ENCODE measurements around the gene USP12.

USP12 gene

GRCh38 chr13:27027086-27027667 lies 144.4 kb downstream of the USP12 start:
- FAIRE-seq = no peak

GRCh38 chr13:27026396-27026795 lies 145.2 kb downstream of the USP12 start:
- no peak for FAIRE-seq

DNA sequence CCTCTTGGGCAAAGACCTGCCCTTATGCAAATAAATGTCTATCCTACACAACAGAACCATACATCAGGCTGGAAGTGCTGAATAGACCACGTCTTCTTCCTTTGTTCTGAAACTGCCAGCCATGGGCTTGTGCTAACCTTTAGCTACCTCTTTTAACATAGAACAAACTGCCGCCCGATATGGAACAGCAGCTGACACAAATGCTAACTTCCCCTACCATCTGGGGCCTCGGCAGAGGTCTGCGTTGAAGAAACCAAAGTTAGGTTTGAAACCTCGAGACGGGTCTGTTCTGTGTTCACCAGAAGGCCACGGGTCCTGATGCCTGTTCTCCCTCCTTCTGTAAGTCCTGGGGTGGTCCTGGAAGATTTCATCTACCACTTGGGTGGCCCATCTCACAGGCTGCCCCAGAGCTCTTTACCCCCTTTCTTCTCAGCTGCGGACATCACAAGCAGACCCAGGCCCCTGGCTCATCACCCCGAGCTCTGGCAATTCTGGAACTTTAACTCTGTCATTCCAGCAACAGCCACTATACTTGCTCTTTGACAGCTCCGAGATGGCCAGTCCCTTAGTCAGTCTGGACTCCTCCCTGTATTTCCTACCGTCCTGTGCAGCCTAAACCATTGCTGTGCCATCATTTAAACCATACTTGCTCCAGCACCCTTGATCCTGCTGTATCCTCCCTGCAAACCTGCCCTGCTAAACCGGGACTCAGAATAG lies 146.7 kb downstream of the USP12 start:
- no peak for FAIRE-seq

GRCh38 chr13:27024074-27024461 lies 147.5 kb downstream of the USP12 start:
- FAIRE-seq = no peak

GRCh38 chr13:27023385-27024073 lies 148.1 kb downstream of the USP12 start:
- FAIRE-seq = no peak

GRCh38 chr13:27022571-27023311 lies 148.9 kb downstream of the USP12 start:
- no peak for FAIRE-seq

- FAIRE-seq = no peak
Observed at GRCh38 chr13:27020415-27020814, 151.2 kb downstream of the USP12 start.

DNA sequence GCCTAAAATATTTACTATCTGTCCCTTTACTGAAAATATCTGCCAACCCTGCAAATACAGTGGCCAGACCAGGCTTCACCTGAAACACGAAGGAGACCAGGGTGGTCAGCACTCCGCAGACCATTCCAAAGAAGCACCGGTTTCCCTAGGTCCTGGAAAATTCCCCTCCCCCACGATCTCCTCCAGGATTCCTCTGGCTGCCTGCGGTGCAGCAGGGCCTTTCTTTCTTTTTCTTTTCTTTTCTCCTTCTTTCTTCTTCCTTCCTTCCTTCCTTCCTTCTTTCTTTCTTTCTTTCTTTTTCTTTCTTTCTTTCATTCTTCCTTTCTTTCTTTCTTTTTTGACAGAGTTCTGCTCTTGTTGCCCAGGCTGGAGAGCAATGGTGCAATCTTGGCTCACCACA lies 152.7 kb downstream of the USP12 start:
- no peak for FAIRE-seq

DNA sequence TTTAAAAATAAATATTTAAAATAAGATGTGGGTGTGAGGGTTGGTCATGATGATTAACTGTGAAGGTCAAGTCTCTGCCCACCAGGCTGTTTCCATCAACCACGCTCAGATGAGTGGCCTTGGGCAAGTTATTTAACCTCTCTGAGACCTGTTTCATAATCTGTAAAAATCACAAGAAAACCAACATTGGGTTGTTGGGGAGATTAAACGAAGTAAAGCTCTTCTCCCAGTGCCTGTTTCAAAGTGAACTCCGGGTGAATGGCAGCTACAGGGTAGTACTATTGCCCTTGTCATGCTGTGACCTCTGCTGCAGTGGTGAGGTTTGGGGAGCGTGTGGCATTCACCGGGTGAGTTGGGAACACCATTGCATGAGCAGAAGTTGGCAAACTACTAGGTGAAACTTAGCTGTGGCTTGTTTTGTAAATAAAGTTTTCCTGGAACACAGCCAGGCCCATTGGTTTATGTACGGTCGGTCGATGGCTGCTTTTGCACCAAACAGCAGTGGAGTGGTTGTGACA lies 153.2 kb downstream of the USP12 start:
- FAIRE-seq = no peak

DNA sequence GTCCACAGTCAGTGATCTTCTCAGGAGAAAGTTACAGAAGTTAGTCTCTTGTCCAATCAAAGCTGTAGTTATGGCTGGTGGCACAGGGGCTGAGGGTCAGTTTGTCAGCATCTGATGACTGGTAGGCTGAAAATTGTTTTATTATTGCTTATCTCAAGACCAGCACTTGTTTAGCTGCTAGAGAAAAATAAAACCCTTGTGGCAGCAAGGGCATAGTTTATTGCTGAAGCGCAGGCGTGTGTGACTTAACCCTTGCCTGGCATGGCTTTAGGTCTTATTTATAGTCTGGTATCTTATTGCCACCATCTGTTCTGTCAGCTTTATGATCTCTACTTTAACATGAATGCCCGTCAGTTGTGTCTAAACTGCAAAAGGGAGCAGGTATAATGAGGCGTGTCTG lies 154.7 kb downstream of the USP12 start:
- no peak for FAIRE-seq

Measured in A204.1 (cell line).